ENCODE measurements around the gene PKP4. TPM values are rescaled to one million over a fixed set of nuclear protein-coding genes. Genes with fewer than 3 reads are reported as not detected.

The PKP4 gene
- total and polyA plus RNA-seq, 2 of the 8 experiments (the other 6 are each of a cell fraction or from before 2014, with no cell fraction given), result 48.2 to 88.0 TPM

DNA sequence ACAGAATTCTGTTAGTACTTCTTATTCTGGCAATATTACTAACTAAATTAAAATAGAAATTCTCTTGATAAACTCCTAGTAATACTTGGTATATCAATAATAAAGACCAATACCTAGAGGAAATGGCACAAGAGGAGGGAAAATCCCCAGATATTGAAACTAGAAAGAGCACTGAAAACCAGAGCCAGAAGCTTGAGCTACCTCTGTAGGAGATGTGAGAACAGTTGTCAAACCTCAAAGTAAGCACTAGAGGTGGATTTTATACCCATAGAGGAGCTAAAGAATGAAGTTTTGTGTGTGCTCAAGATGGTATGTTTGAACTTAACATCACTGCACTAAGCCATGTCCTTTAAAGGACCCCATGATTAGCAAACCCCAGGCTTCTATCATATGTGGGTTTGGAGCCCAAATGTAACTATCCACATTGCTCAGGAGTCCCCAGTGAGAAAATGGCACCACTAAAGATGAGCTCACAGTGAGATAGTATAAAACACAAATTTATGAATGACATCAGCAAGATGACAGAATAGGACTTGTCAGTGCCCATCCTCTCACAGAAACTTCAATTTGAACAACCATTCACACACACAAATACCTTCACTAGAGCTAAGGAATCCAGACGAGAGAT lies 122.1 kb downstream of the PKP4 start (continued):
- TF ChIP-seq SUZ12 (IDR thresholded peaks at IDR 0.05; ENCODE audit: low read length), result no peak
- TF ChIP-seq EGR1 (IDR thresholded peaks at IDR 0.05; ENCODE audit: borderline replicate concordance, low read depth, low read length), result no peak
- no peak for TF ChIP-seq CBX8 (IDR thresholded peaks at IDR 0.05; ENCODE audit: borderline replicate concordance, low read depth, low read length)
- TF ChIP-seq FOSL1 (IDR thresholded peaks at IDR 0.05; ENCODE audit: insufficient read depth, low read depth, low read length), result no peak
- no peak for TF ChIP-seq TAF7 (optimal IDR thresholded peaks at IDR 0.05; ENCODE audit: borderline replicate concordance, low read depth, low read length)
- TF ChIP-seq KDM1A (IDR thresholded peaks at IDR 0.05; ENCODE audit: borderline replicate concordance, low read length), result no peak
- no peak for TF ChIP-seq TBP (IDR thresholded peaks at IDR 0.05; ENCODE audit: low read depth, low read length)
- no peak for TF ChIP-seq TEAD4 (IDR thresholded peaks at IDR 0.05; ENCODE audit: low read depth, low read length)
